Measurements from ENCODE around the gene ARHGAP33. TPM values are rescaled to one million over a fixed set of nuclear protein-coding genes. Genes with fewer than 3 reads are reported as not detected.

The ARHGAP33 gene
- total RNA-seq, 1 experiment from 2014 or later = 19.5 TPM

DNA sequence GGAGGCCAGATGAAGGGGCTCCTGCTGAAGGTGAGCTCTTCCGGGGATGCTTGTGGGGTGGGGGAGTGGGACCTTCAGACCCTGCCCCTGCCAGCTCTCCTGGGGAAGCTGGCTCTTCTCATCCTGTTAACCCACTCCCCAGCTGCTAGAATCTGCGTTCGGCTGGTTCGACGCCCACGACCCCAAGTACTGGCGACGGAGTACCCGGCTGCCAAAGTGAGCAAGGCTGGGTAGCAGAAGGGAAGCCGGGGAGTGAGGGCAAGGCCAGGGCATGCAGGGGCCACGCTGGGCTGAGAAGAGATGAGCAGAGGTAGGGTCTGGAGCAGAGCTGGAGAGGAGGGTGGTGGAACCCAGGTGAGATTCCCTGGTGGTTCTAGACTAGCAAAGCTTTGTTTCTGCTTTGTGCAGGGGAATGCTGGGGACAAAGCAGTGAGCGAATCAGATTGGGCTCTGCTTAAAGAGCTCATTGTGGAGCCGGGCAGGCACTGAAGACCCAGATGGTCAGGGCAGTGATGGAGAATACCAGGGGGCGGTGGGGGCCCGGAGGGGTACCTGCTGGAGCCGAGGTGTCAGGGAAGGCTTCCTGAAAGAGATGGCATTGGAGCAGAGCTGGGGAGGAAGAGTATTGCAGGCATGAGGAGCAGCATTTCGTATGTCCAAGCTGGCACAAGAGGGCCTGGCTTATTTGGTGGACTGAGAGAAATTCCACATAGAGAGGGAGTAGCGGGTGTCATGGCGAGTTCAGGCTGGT lies 47.2 kb upstream of the ARHGAP33 start:
- Histone ChIP-seq H3K18ac (ENCODE audit: insufficient read length, low read depth, low read length) (no peak overlapping the region), H4K8ac (replicated peaks; ENCODE audit: insufficient read length, low read depth, low read length) (no peak overlapping the region), H4K5ac (ENCODE audit: insufficient read length, low read depth, low read length) (no peak overlapping the region), H2BK15ac (ENCODE audit: low read depth, low read length) (no peak overlapping the region), H3K23me2 (ENCODE audit: insufficient read length, low read depth, low read length, poor library complexity, severe bottlenecking) (no peaks in the 10 kb centered on the region), H2BK20ac (ENCODE audit: low read depth, low read length, poor library complexity, severe bottlenecking) (no peak overlapping the region), H2AFZ (ENCODE audit: low read length) (no peak overlapping the region), H3K79me1 (ENCODE audit: insufficient read depth, low read depth, low read length, poor library complexity, severe bottlenecking) (no peaks in the 10 kb centered on the region), H3K56ac (ENCODE audit: insufficient read length, low read depth, low read length) (no peak overlapping the region), H3K27ac (ENCODE audit: insufficient read length, low read depth, low read length) (no peak overlapping the region), H2AK5ac (ENCODE audit: insufficient read length, low read length) (no peak overlapping the region), H3K23ac (ENCODE audit: insufficient read length, low read depth, low read length) (no peak overlapping the region), H3K4me2 (ENCODE audit: insufficient read depth, insufficient read length, low read length) (no peak overlapping the region), H3K4ac (ENCODE audit: low read depth, low read length) (no peak overlapping the region), H4K91ac (ENCODE audit: insufficient read length, low read depth, low read length) (no peak overlapping the region), H4K20me1 (ENCODE audit: control insufficient read depth, insufficient read depth, insufficient read length) (no peaks in the 10 kb centered on the region), H3K27me3 (ENCODE audit: insufficient read depth, low read length) (no peaks in the 10 kb centered on the region), H3K9me3 (ENCODE audit: control insufficient read depth, low read depth, low read length) (no peaks in the 10 kb centered on the region), H3K14ac (ENCODE audit: insufficient read depth, low read length) (no peak overlapping the region), H2BK5ac (ENCODE audit: insufficient read length, low read length) (no peak overlapping the region), H3K79me2 (ENCODE audit: insufficient read depth, low read length) (no peaks in the 10 kb centered on the region), H3T11ph (ENCODE audit: low read length) (no peak overlapping the region), H2BK120ac (ENCODE audit: low read depth, low read length, poor library complexity, severe bottlenecking) (no peak overlapping the region), H2BK12ac (ENCODE audit: insufficient read length, low read depth, low read length) (no peak overlapping the region), H3K4me1 (ENCODE audit: insufficient read depth, low read length) (no peaks in the 10 kb centered on the region), H3K9ac (ENCODE audit: extremely low read depth, insufficient read length, low read length) (no peak overlapping the region)
- H3K9me3 Mint-ChIP-seq = no peaks in the 10 kb centered on the region
- H3K27ac Mint-ChIP-seq = no peak overlapping the region
- peaks cover 60 to 85% (median 84%) of the 10 kb centered on the region in 3 experiments for H3K36me3 Mint-ChIP-seq (ENCODE audit: insufficient read depth in 1 of 3, low read depth in 3 of 3)
- no CpG with 5 or more reads among the region's 19 CpGs for WGBS (ENCODE audit: extremely low coverage, insufficient read length, low lambda C conversion rate)
- H3K27me3 Mint-ChIP-seq (ENCODE audit: low read depth) = no peaks in the 10 kb centered on the region; the same call in 1 of the 2 replicates
- TF ChIP-seq, protein P1, sequence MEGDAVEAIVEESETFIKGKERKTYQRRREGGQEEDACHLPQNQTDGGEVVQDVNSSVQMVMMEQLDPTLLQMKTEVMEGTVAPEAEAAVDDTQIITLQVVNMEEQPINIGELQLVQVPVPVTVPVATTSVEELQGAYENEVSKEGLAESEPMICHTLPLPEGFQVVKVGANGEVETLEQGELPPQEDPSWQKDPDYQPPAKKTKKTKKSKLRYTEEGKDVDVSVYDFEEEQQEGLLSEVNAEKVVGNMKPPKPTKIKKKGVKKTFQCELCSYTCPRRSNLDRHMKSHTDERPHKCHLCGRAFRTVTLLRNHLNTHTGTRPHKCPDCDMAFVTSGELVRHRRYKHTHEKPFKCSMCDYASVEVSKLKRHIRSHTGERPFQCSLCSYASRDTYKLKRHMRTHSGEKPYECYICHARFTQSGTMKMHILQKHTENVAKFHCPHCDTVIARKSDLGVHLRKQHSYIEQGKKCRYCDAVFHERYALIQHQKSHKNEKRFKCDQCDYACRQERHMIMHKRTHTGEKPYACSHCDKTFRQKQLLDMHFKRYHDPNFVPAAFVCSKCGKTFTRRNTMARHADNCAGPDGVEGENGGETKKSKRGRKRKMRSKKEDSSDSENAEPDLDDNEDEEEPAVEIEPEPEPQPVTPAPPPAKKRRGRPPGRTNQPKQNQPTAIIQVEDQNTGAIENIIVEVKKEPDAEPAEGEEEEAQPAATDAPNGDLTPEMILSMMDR (conservative IDR thresholded peaks at IDR 0.05) = no peak
- H3K4me1 Mint-ChIP-seq = no peaks in the 10 kb centered on the region
- peak overlapping the region in 1 of 2 experiments; percentile 26; a peak in 2 of 5 replicates for H3K4me3 Mint-ChIP-seq
- no peak for DNase-seq

All from H9 (cell line).